GM18907 (cell line): ENCODE measurements around the gene EYA3.
"Not testable (repeated sequence)": the region's sequence is repeated elsewhere in the genome, so short reads cannot be mapped to it uniquely, and the experiment has no call there.

Source experiments
- ATAC-seq: cut with Tn5 transposase; IDR thresholded peaks from one replicate; pipeline ENCODE4 v1.9.1; 2021; ENCODE audit warnings: mild to moderate bottlenecking, moderate library complexity; ENCODE audit not compliant: unreplicated experiment

Gene EYA3

GRCh38 chr1:28035420-28035819, 53.0 kb downstream of the EYA3 start:
- no peak for ATAC-seq

- no peak for ATAC-seq
Observed at GRCh38 chr1:28032281-28032680, 56.1 kb downstream of the EYA3 start.

GRCh38 chr1:28031173-28031572, 57.2 kb downstream of the EYA3 start:
- no peak for ATAC-seq

GRCh38 chr1:28028873-28029654, 59.3 kb downstream of the EYA3 start:
- ATAC-seq, result no peak

- no peak for ATAC-seq
Observed at GRCh38 chr1:28027660-28028059, 60.8 kb downstream of the EYA3 start.

GRCh38 chr1:28027238-28027637, 61.2 kb downstream of the EYA3 start:
- no peak for ATAC-seq

GRCh38 chr1:28026329-28026728, 62.1 kb downstream of the EYA3 start:
- ATAC-seq, result no peak

- no peak for ATAC-seq
Observed at GRCh38 chr1:28021064-28021463, 67.3 kb downstream of the EYA3 start.

- no peak for ATAC-seq
Observed at GRCh38 chr1:28010969-28011368, 77.4 kb downstream of the EYA3 start.

GRCh38 chr1:28003117-28003516, 85.3 kb downstream of the EYA3 start:
- not testable (repeated sequence) for ATAC-seq

- ATAC-seq, result no peak
Observed at GRCh38 chr1:28002600-28002999, 85.8 kb downstream of the EYA3 start.

- ATAC-seq, result no peak
Observed at GRCh38 chr1:27999055-27999454, 89.4 kb downstream of the EYA3 start.

GRCh38 chr1:27994526-27994925, 93.9 kb downstream of the EYA3 start:
- not testable (repeated sequence) for ATAC-seq

GRCh38 chr1:27994060-27994459, 94.3 kb downstream of the EYA3 start:
- no peak for ATAC-seq

GRCh38 chr1:27993241-27993640, 95.2 kb downstream of the EYA3 start:
- no peak for ATAC-seq

GRCh38 chr1:27992276-27992675, 96.1 kb downstream of the EYA3 start:
- ATAC-seq, result no peak

- no peak for ATAC-seq
Observed at GRCh38 chr1:27990920-27991537, 97.4 kb downstream of the EYA3 start.

GRCh38 chr1:27981145-27981544, 107.3 kb downstream of the EYA3 start:
- no peak for ATAC-seq

- ATAC-seq, result no peak
Observed at GRCh38 chr1:27980216-27980845, 108.1 kb downstream of the EYA3 start.

- no peak for ATAC-seq
Observed at GRCh38 chr1:27979859-27980201, 108.6 kb downstream of the EYA3 start.

- ATAC-seq, result no peak
Observed at GRCh38 chr1:27979151-27979858, 109.1 kb downstream of the EYA3 start.

- no peak for ATAC-seq
Observed at GRCh38 chr1:27974417-27974781, 114.0 kb downstream of the EYA3 start.
